Dendritic cell treated with granulocyte-macrophage colony-stimulating factor and Interleukin-4, amounts not matched to agents 40 ng/mL and 50 ng/mL, for 4 days (primary cell): ENCODE data around the gene MACF1.
"Not testable (repeated sequence)": the region's sequence is repeated elsewhere in the genome, so short reads cannot be mapped to it uniquely, and the experiment has no call there.

Experiments used
- H3K27ac Mint-ChIP-seq: one replicate; pipeline ENCODE4 v1.8.0; 2022; ENCODE audit warnings: mild to moderate bottlenecking, mixed read lengths
- H3K27me3 Mint-ChIP-seq: one replicate; pipeline ENCODE4 v1.8.0; 2022; ENCODE audit warnings: mild to moderate bottlenecking, mixed read lengths
- H3K36me3 Mint-ChIP-seq: one replicate; pipeline ENCODE4 v1.8.0; 2022; ENCODE audit warnings: low read depth, mixed read lengths
- H3K4me1 Mint-ChIP-seq: one replicate; pipeline ENCODE4 v1.8.0; 2022; ENCODE audit warnings: low read depth, mixed read lengths
- H3K4me3 Mint-ChIP-seq: one replicate; pipeline ENCODE4 v1.8.0; 2022; ENCODE audit warnings: mild to moderate bottlenecking, moderate library complexity, mixed read lengths
- H3K9me3 Mint-ChIP-seq: one replicate; pipeline ENCODE4 v1.8.0; 2022; ENCODE audit warnings: mixed read lengths
- intact Hi-C: fragments of 100-400 bp; cut with micrococcal nuclease; formaldehyde crosslinking; loops from one replicate; pipeline ENCODE4 v1.15.0; 2022

The MACF1 gene

GRCh38 chr1:39509360-39510009, 305.0 kb downstream of the MACF1 start:
- intact Hi-C loops = no loop called here
- no peak overlapping the region for H3K4me3 Mint-ChIP-seq
- no peaks in the 10 kb centered on the region for H3K9me3 Mint-ChIP-seq
- H3K27ac Mint-ChIP-seq = peak overlapping the region; percentile 8
- peaks cover 42% of the 10 kb centered on the region for H3K27me3 Mint-ChIP-seq
- H3K36me3 Mint-ChIP-seq = no peaks in the 10 kb centered on the region
- H3K4me1 Mint-ChIP-seq = peaks cover 7% of the 10 kb centered on the region

GRCh38 chr1:39510570-39511186, 306.2 kb downstream of the MACF1 start:
- peaks cover 45% of the 10 kb centered on the region for H3K27me3 Mint-ChIP-seq
- intact Hi-C loops, H3K4me3 Mint-ChIP-seq, H3K4me1 Mint-ChIP-seq, H3K9me3 Mint-ChIP-seq, H3K36me3 Mint-ChIP-seq, H3K27ac Mint-ChIP-seq: not testable (repeated sequence)

GRCh38 chr1:39511477-39511876, 307.0 kb downstream of the MACF1 start:
- H3K27ac Mint-ChIP-seq, H3K9me3 Mint-ChIP-seq, H3K4me3 Mint-ChIP-seq, intact Hi-C loops, H3K4me1 Mint-ChIP-seq, H3K36me3 Mint-ChIP-seq: not testable (repeated sequence)
- peaks cover 45% of the 10 kb centered on the region for H3K27me3 Mint-ChIP-seq

DNA sequence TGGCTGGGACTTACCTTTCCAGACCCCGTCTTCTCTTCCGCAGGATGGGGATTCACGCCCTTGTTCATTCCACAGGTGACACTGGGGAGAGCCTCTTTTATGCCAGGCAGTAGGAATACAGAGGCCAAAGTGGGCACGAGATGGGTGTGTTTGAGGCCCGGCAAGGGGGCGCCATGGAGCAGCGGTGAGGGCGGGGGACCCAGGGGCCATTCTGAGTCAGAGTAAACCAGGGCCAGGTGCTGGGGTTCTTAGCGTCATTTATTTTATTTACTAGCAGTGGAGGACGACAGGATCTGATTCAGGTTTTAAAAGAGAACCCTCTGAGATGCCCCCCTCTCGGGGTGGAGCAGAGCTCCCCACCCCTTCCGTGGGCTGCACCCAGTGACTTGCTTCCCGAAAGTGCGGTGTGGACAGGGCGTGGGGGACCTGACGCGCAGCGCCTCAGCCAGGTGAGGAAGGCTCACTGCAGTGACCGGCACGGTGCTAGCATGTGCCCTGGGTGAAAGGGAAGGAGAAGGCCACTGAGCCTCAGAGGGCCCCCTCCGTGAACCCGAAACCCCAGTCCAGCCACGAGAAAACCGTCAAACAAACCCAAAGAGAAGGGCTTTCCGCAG, 307.8 kb downstream of the MACF1 start:
- H3K27ac Mint-ChIP-seq, H3K4me3 Mint-ChIP-seq, H3K4me1 Mint-ChIP-seq, intact Hi-C loops, H3K36me3 Mint-ChIP-seq, H3K9me3 Mint-ChIP-seq: not testable (repeated sequence)
- peaks cover 38% of the 10 kb centered on the region for H3K27me3 Mint-ChIP-seq

DNA sequence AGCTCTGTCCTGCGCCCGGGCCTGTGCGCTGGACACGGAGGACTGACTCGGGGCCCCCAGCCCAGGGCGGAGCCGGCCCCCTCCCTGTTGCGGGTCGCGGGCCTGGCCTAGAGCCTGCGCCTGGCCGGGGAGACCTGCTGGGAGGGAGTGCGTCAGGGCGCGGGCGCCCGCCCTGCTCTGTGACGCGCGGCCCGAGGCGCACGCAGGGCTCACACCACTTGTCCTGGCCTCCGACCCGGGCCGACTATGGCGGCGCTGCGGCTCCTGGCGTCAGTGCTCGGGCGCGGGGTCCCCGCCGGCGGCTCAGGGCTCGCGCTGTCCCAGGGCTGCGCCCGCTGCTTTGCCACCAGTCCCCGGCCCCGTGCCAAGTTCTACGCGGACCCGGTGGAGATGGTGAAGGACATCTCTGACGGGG, 310.2 kb downstream of the MACF1 start:
- H3K27ac Mint-ChIP-seq, H3K9me3 Mint-ChIP-seq, intact Hi-C loops, H3K4me1 Mint-ChIP-seq, H3K4me3 Mint-ChIP-seq, H3K36me3 Mint-ChIP-seq: not testable (repeated sequence)
- peaks cover 16% of the 10 kb centered on the region for H3K27me3 Mint-ChIP-seq

GRCh38 chr1:39515131-39516086, 310.9 kb downstream of the MACF1 start:
- H3K36me3 Mint-ChIP-seq, H3K9me3 Mint-ChIP-seq, intact Hi-C loops, H3K27ac Mint-ChIP-seq, H3K4me1 Mint-ChIP-seq: not testable (repeated sequence)
- peak overlapping the region; percentile 56 for H3K4me3 Mint-ChIP-seq
- peaks cover 14% of the 10 kb centered on the region for H3K27me3 Mint-ChIP-seq

DNA sequence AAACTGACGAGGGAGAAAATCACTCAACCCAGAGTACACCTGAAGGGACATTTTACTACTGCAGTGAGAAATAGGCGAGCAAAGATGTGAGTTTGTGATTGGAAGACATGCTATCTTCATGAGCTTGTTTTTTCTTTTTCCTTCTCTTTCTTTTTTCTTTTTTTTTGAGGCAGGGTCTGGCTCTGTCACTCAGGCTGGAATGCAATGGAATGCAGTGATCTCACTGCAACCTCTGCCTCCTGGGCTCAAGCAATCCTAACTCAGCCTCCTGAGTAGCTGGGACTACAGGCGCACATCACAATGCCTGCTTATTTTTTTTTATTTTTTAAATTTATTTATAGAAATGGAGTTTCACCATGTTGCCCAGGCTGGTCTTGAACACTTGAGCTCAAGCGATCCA, 312.3 kb downstream of the MACF1 start:
- H3K27me3 Mint-ChIP-seq, H3K4me3 Mint-ChIP-seq, H3K27ac Mint-ChIP-seq, H3K36me3 Mint-ChIP-seq, intact Hi-C loops, H3K9me3 Mint-ChIP-seq, H3K4me1 Mint-ChIP-seq: not testable (repeated sequence)

DNA sequence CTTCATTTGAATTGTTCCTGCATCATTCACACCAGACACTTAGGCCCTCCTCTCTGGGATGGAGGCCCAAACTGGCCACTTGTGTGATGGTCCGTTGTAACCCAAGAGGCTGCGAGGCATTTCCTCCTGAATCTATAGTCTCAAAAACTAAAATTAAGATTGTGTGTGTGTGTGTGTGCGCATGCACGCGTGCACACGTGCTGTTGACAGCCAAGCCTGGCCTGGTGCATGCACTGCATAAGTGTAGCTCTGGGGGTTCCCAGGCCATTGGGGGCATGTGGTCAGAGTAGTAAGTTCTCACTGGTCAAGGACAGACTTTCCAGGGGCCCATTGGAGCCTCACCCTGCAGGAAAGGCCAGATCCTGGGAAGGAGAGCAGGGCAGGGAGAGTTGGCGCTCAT, 313.4 kb downstream of the MACF1 start:
- intact Hi-C loops, H3K4me3 Mint-ChIP-seq, H3K9me3 Mint-ChIP-seq, H3K4me1 Mint-ChIP-seq, H3K27me3 Mint-ChIP-seq, H3K27ac Mint-ChIP-seq, H3K36me3 Mint-ChIP-seq: not testable (repeated sequence)

GRCh38 chr1:39519376-39519775, 314.9 kb downstream of the MACF1 start:
- H3K4me1 Mint-ChIP-seq, H3K27ac Mint-ChIP-seq, intact Hi-C loops, H3K27me3 Mint-ChIP-seq, H3K36me3 Mint-ChIP-seq, H3K4me3 Mint-ChIP-seq, H3K9me3 Mint-ChIP-seq: not testable (repeated sequence)

DNA sequence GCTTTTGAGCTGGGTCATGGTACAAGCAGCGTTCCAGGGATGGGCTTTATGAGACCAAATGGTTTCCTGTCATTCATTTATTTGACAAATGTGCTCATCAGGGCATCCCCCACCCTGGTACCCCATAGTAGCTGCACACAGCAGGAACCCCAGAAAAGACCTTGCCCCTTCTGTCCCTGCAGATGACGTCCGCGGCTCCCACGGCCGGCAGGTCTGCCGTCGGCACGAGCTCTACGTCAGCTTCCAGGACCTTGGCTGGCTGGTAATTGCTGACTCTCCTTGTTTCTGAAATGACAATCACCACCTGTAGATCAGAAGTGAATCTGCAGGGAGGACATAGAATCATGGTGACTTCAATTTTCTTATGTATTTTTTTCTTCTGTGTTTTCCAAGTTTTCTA, 317.7 kb downstream of the MACF1 start:
- intact Hi-C loops, H3K27me3 Mint-ChIP-seq, H3K9me3 Mint-ChIP-seq, H3K4me3 Mint-ChIP-seq, H3K4me1 Mint-ChIP-seq, H3K27ac Mint-ChIP-seq: not testable (repeated sequence)
- peaks cover 19% of the 10 kb centered on the region for H3K36me3 Mint-ChIP-seq

DNA sequence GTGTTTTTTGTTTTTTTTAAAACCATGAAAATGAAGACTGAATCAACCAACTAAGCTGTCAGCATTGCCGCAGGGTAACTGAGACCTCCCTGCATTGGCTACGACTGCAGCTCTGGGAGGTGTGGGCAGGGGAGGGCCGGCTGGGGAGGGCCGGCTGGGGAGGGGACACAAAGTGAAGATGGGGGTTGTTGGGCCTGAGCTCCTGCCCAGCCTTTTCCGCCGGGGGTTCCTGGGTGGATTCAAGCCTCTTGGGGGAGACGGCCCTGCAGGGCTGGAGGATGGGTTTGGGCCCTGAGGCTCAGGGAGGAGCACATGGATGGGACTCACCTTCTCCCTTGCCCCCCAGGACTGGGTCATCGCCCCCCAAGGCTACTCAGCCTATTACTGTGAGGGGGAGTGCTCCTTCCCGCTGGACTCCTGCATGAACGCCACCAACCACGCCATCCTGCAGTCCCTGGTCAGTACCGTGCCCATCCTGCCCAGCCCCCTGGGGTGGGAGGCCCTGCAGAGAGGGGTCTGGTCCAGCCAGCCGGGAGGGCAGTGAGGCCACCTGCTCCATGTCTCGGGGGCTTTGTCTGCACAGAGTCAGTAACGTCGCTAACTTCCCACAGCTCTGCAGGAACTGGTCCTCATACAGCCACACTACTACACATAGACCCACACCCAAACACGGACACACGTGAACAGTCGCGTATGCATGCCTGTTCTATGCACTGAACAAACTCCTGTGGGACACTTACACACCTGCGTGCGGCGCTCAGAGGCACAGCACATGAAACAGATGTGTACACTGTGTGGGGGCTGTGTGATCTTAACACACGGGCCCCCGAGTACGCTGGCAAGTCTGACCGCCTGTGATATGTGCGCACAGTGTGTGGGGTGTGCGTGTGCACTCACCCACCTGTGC, 318.4 kb downstream of the MACF1 start:
- no peak overlapping the region for H3K27ac Mint-ChIP-seq
- H3K9me3 Mint-ChIP-seq = no peaks in the 10 kb centered on the region
- H3K27me3 Mint-ChIP-seq = no peaks in the 10 kb centered on the region
- H3K4me3 Mint-ChIP-seq = no peak overlapping the region
- H3K36me3 Mint-ChIP-seq = peaks cover 26% of the 10 kb centered on the region
- intact Hi-C loops = no loop called here
- H3K4me1 Mint-ChIP-seq = no peaks in the 10 kb centered on the region

GRCh38 chr1:39524171-39524570, 319.7 kb downstream of the MACF1 start:
- H3K27ac Mint-ChIP-seq = no peak overlapping the region
- H3K4me3 Mint-ChIP-seq = no peak overlapping the region

GRCh38 chr1:39524591-39525365, 320.3 kb downstream of the MACF1 start:
- Mint-ChIP-seq H3K27ac (no peak overlapping the region), H3K36me3 (peaks cover 45% of the 10 kb centered on the region), H3K4me1 (peaks cover 2% of the 10 kb centered on the region), H3K9me3 (no peaks in the 10 kb centered on the region), H3K4me3 (no peak overlapping the region), H3K27me3 (no peaks in the 10 kb centered on the region)
- intact Hi-C loops = no loop called here

More at GRCh38 chr1:39524171-39524570, 319.7 kb downstream of the MACF1 start:
- no peaks in the 10 kb centered on the region for H3K4me1 Mint-ChIP-seq
- no peaks in the 10 kb centered on the region for H3K27me3 Mint-ChIP-seq
- intact Hi-C loops = no loop called here
- peaks cover 39% of the 10 kb centered on the region for H3K36me3 Mint-ChIP-seq
- no peaks in the 10 kb centered on the region for H3K9me3 Mint-ChIP-seq
